ENCODE results near the gene SEC24A.

Gene SEC24A

DNA sequence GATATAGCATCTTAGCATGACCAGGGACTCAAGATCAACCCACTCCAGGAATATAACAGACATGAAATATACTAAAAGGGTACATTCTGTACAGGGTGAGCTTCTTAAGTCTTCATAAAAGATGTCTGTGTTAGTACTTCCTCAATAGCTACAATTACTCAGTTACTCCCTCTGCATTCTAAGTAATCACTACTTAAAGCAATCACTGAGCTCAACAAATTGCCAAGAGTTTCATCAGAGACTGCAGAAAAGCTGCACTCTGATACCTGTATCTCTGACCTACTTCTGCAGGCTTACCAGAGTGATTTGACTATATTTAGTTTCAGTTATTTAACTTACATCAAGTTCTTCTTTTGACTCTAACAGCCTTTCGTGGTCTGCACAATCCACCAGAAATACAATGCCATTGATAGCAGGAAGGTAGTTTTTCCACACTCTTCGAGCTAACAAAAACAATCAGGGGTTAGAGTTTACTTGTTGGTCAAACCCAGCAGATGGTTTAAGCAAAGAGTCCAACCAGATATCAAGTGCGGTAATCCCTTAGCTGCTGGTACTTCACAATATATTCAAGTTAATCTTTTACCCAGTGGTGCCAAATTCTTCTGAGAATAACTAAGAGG, 39.2 kb upstream of the SEC24A start:
- TF ChIP-seq, protein P1, sequence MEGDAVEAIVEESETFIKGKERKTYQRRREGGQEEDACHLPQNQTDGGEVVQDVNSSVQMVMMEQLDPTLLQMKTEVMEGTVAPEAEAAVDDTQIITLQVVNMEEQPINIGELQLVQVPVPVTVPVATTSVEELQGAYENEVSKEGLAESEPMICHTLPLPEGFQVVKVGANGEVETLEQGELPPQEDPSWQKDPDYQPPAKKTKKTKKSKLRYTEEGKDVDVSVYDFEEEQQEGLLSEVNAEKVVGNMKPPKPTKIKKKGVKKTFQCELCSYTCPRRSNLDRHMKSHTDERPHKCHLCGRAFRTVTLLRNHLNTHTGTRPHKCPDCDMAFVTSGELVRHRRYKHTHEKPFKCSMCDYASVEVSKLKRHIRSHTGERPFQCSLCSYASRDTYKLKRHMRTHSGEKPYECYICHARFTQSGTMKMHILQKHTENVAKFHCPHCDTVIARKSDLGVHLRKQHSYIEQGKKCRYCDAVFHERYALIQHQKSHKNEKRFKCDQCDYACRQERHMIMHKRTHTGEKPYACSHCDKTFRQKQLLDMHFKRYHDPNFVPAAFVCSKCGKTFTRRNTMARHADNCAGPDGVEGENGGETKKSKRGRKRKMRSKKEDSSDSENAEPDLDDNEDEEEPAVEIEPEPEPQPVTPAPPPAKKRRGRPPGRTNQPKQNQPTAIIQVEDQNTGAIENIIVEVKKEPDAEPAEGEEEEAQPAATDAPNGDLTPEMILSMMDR (IDR thresholded peaks at IDR 0.05; ENCODE audit: low read depth, low read length), result no peak
- no peak for DNase-seq (ENCODE audit: extremely low read depth, low read depth)

GRCh38 chr5:134610725-134611124, 37.9 kb upstream of the SEC24A start:
- TF ChIP-seq, protein P1 (IDR thresholded peaks at IDR 0.05; ENCODE audit: low read depth, low read length), result no peak
- DNase-seq (ENCODE audit: extremely low read depth, low read depth), result no peak

DNA sequence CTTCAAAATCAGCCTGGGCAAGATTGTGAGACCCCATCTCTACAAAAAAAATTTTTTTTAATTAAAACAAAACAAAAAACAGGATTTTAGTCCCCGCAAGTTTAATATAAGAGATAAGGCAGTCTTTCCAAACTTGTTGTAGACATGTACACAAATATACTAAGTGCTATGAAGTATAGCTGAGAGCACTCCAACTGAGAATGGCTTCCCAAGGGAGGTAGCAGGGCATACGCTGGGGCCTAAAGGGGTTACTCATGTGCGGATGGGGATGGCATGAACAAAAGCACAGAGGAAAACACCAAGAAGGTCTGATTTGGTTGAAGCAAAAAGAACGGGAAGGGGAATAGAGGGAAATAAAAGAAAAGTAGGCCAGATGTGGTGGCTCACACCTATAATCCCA, 37.1 kb upstream of the SEC24A start:
- TF ChIP-seq, protein P1 (IDR thresholded peaks at IDR 0.05; ENCODE audit: low read depth, low read length), result no peak
- DNase-seq (ENCODE audit: extremely low read depth, low read depth), result no peak

GRCh38 chr5:134614450-134615085, 34.0 kb upstream of the SEC24A start:
- TF ChIP-seq, protein P1 (IDR thresholded peaks at IDR 0.05; ENCODE audit: low read depth, low read length), result no peak
- DNase-seq (ENCODE audit: extremely low read depth, low read depth), result no peak

- TF ChIP-seq, protein P1 (IDR thresholded peaks at IDR 0.05; ENCODE audit: low read depth, low read length), result no peak
- DNase-seq (ENCODE audit: extremely low read depth, low read depth), result no peak
These were observed 28.0 kb upstream of the SEC24A start for GRCh38 chr5:134620634-134621033.

GRCh38 chr5:134625559-134625958, 23.0 kb upstream of the SEC24A start:
- TF ChIP-seq, protein P1 (IDR thresholded peaks at IDR 0.05; ENCODE audit: low read depth, low read length), result no peak
- no peak for DNase-seq (ENCODE audit: extremely low read depth, low read depth)

GRCh38 chr5:134626369-134627014, 22.1 kb upstream of the SEC24A start:
- DNase-seq (ENCODE audit: extremely low read depth, low read depth), result peak; percentile 72
- TF ChIP-seq, protein P1 (IDR thresholded peaks at IDR 0.05; ENCODE audit: low read depth, low read length), result no peak

All from AG09319 (cell line).